Fibroblast of mammary gland (primary cell): Measurements from ENCODE around the gene ATP11A.
A peak's percentile ranks its signal among the peaks of the same experiment; 100 is the strongest.

Experiments
- DNase-seq: peaks from one replicate; pipeline ENCODE4 v3.0.0-alpha.2; 2010; ENCODE audit warnings: low read depth
- H3K4me3 ChIP-seq: 2 replicates; pipeline ENCODE4 v1.5.1; 2011; ENCODE audit warnings: low read depth, mild to moderate bottlenecking, low read length, moderate library complexity; ENCODE audit not compliant: control insufficient read depth
- TF ChIP-seq, protein P1 (sequence below): conservative IDR thresholded peaks from 2 replicates; pipeline ENCODE4 v1.5.1; 2011; ENCODE audit warnings: low read depth, low read length, inconsistent platforms; ENCODE audit not compliant: control insufficient read depth, insufficient read depth

ATP11A gene

DNA sequence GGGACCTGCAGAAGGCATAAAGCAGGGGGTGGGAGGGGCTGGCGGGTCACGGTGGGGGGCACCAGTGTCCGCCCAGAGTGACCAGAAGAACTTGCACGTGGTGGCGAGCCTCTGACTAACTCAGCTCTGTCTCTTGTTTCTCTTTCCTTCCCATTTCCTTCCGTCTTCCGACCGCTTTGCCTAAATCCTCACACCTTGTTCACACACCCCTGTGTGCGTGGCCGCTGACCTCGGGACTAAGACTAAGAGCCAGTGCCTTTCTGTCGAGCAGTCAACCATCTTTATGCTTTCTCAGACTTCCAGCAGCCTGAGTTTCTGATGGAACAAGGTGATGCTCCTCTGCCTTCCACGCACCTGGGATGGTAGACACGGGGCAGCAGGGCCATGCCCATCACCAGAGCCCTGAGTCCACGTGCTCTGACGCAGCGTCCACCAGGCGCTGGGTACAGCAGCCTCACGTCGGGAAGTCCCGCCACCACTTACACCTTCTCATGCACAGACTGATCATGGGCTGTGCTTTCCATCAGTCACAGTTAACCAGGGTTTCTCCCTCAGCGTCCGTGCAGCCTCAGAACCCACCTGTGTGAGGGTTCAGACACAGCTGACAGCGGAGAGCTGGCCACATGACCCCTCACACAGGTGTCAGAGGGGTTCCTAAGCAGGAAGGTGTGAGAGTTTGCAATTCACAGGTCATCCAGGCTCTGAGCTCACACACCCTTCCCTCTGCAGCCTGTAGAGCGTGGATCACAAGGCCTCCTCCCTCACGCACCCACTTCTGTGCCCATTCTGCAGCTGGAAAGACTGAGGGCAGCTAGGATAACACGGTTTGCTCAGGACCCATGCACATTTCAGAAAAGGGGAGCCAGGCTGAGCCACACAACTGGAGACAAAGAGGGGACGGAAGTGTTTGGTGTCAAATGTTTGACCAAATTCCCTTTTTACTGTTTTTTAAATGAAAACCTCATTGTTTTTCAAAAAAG, 188.4 kb downstream of the ATP11A start:
- H3K4me3 ChIP-seq, result no peak overlapping the region
- no peak for DNase-seq
- TF ChIP-seq, protein P1, sequence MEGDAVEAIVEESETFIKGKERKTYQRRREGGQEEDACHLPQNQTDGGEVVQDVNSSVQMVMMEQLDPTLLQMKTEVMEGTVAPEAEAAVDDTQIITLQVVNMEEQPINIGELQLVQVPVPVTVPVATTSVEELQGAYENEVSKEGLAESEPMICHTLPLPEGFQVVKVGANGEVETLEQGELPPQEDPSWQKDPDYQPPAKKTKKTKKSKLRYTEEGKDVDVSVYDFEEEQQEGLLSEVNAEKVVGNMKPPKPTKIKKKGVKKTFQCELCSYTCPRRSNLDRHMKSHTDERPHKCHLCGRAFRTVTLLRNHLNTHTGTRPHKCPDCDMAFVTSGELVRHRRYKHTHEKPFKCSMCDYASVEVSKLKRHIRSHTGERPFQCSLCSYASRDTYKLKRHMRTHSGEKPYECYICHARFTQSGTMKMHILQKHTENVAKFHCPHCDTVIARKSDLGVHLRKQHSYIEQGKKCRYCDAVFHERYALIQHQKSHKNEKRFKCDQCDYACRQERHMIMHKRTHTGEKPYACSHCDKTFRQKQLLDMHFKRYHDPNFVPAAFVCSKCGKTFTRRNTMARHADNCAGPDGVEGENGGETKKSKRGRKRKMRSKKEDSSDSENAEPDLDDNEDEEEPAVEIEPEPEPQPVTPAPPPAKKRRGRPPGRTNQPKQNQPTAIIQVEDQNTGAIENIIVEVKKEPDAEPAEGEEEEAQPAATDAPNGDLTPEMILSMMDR, result no peak

DNA sequence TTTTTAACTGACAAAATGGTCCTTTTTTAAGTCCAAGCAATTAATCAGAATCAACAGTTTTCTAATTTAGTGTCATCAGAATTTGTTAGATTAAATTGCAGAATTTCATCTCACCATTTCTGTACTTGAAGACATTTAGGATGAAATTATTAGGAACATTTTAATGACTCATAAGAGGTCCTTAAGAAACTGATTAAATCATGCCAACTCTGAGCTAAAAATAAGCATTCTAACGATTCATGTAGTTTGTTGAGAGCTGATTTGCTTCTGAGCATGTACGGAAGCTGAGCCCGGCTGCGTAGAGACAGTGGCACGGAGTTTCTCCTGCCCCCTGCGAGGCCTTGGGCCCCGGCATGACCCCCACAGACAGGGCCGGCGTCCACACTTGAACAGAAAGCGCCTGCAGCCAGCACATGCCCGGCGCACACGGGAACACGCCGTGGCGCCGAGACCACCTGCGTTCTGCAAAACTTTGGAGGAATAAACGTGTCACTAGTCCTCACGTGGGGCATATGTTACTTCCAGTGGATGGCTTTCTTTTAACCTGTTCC, 189.5 kb downstream of the ATP11A start:
- TF ChIP-seq, protein P1, result no peak
- DNase-seq, result peak; percentile 38
- no peak overlapping the region for H3K4me3 ChIP-seq

DNA sequence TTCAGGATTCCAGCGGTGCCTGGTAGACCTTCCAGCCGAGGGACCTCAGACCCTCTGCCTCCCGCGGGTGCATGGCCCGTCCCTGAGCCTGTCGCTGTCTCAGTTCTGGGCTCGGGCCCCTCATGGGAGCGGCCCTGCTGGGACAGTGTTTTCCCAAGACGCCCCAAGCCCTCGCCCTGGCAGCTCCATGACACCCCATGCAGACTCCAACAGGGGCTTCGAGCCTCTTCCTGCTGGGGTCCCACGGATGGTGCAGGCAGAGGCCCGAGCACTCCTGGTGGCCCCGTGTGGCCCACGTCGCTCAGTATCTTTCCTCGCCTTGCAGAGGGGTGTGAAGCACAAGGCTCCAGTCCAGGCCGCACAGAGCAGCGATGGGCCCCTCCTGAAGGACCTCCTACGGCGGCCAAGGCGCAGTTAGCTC, 190.4 kb downstream of the ATP11A start:
- no peak overlapping the region for H3K4me3 ChIP-seq
- TF ChIP-seq, protein P1, result no peak
- no peak for DNase-seq

DNA sequence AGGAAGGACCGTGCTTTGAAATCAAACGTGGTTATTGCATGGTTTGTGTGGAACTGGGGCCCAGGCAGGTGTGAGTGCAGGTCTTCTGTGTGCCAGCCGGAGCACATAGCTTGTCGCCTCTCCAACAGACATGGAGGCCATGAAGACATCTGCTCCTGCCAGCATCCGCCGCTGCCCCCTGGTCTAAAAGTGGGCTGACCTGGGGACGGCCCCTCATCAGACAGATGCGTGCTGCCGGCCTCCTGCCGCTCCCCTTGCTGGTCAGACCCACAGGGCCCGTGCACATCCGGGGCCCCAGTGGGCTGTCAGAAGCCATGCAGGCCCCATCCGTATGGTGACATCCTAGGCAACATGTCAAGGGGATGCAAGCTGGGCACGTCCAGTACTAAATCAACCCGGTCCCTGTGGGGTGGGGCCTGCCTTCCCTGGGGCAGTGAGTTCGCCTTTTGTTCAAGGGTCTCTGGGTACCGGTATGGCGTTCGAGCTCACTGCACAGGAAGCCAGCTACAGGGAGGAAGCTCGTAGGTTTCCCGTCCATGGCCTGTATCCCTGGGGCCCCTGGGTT, 191.2 kb downstream of the ATP11A start:
- DNase-seq, result no peak
- TF ChIP-seq, protein P1, result no peak
- no peak overlapping the region for H3K4me3 ChIP-seq

DNA sequence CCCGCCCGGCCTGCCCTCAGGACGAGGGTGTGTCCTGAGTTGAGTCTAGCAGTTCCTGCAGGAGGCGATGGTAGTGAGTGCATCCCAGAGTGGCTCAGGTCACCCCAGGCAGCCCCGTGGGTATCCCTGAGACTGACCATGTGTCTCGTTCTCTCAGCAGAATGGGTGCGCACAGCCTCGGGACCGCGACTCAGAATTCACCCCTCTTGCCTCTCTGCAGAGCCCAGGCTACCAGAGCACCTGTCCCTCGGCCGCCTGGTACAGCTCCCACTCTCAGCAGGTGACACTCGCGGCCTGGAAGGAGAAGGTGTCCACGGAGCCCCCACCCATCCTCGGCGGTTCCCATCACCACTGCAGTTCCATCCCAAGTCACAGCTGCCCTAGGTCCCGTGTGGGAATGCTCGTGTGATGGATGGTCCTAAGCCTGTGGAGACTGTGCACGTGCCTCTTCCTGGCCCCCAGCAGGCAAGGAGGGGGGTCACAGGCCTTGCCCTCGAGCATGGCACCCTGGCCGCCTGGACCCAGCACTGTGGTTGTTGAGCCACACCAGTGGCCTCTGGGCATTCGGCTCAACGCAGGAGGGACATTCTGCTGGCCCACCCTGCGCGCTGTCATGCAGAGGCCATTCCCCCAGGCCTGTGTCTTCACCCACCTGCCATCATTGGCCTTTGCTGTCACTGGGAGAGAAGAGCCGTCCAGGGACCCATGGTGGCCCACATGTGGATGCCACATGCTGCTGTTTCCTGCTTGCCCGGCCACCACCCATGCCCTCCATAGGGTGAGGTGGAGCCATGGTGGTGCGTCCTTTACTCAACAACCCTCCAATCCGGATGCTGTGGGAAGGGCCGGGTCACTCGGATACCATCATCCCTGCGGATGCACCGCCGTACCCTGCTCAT, 192.1 kb downstream of the ATP11A start:
- H3K4me3 ChIP-seq, result no peak overlapping the region
- TF ChIP-seq, protein P1, result no peak
- DNase-seq, result no peak

DNA sequence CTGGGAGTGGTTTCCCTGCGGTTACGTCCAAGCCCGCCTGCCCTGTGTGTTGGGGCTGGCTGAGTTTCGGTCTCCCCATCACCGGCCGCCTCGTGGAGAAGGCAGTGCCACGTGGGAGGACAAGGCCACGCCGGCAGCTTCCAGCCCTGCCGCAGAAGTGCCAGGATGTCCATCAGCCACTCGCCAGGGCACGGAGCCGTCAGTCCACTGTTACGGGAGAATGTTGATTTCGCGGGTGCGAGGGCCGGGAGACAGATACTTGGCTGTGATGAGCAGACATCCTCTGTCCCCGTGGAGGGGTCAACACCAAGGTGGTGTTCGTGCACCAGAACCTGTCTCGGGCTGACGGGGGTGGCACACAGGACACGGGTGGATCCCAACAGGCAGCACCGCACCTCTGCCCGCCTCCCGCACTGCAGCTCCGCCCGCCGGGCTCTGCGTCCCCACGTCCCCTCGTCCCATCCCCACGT, 192.8 kb downstream of the ATP11A start:
- DNase-seq, result no peak
- TF ChIP-seq, protein P1, result no peak
- no peak overlapping the region for H3K4me3 ChIP-seq
